Progenitor cell of endocrine pancreas (in vitro differentiated cells): ENCODE measurements around the gene BCAP31. TPM values are rescaled to one million over a fixed set of nuclear protein-coding genes. Genes with fewer than 3 reads are reported as not detected.
A peak's percentile ranks its signal among the peaks of the same experiment; 100 is the strongest.
"Not testable (repeated sequence)": the region's sequence is repeated elsewhere in the genome, so short reads cannot be mapped to it uniquely, and the experiment has no call there.

Source experiments
- DNase-seq: peaks from one replicate; pipeline ENCODE4 v3.0.0; 2021; ENCODE audit warnings: low spot score; ENCODE audit not compliant: unreplicated experiment
- H3K27ac Mint-ChIP-seq: 2 replicates; pipeline ENCODE4 v1.8.0; 2021; ENCODE audit warnings: mild to moderate bottlenecking, moderate library complexity, mixed read lengths
- H3K27me3 Mint-ChIP-seq: 2 replicates; pipeline ENCODE4 v1.8.0; 2021; ENCODE audit warnings: mixed read lengths
- H3K36me3 Mint-ChIP-seq: 2 replicates; pipeline ENCODE4 v1.8.0; 2022; ENCODE audit warnings: mixed read lengths; ENCODE audit not compliant: insufficient read depth
- H3K4me1 Mint-ChIP-seq: 2 replicates; pipeline ENCODE4 v1.8.0; 2021; ENCODE audit warnings: low read depth, mixed read lengths
- H3K4me3 Mint-ChIP-seq: 2 replicates; pipeline ENCODE4 v1.8.0; 2021; ENCODE audit warnings: low read depth, mild to moderate bottlenecking, moderate library complexity, mixed read lengths
- H3K9me3 Mint-ChIP-seq: 2 replicates; pipeline ENCODE4 v1.8.0; 2021; ENCODE audit warnings: low read depth, mixed read lengths
- total RNA-seq: library from RNA; stranded (reverse); gene quantifications from 2 replicates; pipeline ENCODE4 v1.2.1, GENCODE V29; 2021
- TF ChIP-seq, protein P1 (sequence below): fragments of 200-600 bp; sonication (generic); IDR thresholded peaks from one replicate; pipeline ENCODE4 v1.5.0; 2021; ENCODE audit warnings: antibody characterized with exemption, mild to moderate bottlenecking; ENCODE audit not compliant: unreplicated experiment

Gene BCAP31
- total RNA-seq, 1 donor from 2014 or later = 142 TPM

DNA sequence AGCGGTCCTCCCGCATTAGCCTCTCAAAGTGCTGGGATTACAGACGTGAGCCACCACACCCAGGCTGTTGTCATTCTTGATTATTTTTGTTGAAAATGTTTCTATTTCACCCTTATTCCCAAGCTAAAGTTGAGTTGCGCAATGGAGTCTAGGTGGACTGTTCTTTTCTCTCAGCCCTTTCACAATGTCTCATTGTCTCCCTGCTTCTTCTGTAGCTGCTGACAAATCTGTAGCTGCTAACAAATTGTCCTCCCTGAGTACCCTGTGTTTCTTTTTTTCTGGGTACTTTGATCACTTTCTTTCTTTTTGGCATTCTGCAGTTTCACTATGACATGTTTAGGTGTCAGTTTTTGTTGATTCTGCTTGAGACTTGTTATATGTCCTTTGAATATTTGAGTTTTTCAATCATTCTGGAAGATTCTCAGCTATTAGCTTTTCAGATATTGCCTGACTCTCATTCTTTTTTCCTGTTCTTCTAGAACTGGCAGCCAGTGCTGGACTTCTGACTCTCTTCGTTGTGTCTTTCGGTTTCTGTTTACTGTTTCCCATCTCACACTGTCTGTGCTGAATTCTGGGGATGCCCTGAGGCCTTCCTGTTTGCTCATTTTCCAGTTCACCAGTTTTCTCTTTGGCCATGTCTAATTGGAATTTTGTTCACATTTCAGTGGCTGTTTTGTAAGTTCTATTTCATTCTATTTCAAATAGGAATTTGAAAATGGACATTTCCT is 7.1 kb upstream of the BCAP31 start:
- no peak overlapping the region for H3K27ac Mint-ChIP-seq
- TF ChIP-seq, protein P1, sequence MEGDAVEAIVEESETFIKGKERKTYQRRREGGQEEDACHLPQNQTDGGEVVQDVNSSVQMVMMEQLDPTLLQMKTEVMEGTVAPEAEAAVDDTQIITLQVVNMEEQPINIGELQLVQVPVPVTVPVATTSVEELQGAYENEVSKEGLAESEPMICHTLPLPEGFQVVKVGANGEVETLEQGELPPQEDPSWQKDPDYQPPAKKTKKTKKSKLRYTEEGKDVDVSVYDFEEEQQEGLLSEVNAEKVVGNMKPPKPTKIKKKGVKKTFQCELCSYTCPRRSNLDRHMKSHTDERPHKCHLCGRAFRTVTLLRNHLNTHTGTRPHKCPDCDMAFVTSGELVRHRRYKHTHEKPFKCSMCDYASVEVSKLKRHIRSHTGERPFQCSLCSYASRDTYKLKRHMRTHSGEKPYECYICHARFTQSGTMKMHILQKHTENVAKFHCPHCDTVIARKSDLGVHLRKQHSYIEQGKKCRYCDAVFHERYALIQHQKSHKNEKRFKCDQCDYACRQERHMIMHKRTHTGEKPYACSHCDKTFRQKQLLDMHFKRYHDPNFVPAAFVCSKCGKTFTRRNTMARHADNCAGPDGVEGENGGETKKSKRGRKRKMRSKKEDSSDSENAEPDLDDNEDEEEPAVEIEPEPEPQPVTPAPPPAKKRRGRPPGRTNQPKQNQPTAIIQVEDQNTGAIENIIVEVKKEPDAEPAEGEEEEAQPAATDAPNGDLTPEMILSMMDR = no peak
- H3K9me3 Mint-ChIP-seq = peaks cover 18% of the 10 kb centered on the region
- H3K4me1 Mint-ChIP-seq = peaks cover 10% of the 10 kb centered on the region
- peaks cover 16% of the 10 kb centered on the region for H3K36me3 Mint-ChIP-seq
- H3K27me3 Mint-ChIP-seq = no peaks in the 10 kb centered on the region
- DNase-seq = no peak
- no peak overlapping the region for H3K4me3 Mint-ChIP-seq

DNA sequence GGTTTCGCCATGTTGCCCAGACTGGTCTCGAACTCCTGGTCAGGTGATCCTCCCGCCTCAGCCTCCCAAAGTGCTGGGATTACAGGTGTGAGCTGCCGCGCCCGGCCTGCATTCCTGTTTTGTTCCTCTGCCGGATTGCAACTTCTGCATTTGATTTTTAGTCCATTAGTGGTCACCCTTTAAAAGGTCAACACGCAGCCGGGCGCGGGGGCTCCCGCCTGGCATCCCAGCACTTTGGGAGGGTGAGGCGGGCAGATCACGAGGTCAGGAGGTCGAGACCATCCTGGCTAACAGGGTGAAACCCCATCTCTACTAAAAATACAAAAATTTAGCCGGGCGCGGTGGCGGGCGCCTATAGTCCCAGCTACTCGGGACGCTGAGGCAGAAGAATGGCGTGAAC is 5.9 kb upstream of the BCAP31 start:
- not testable (repeated sequence) for H3K27ac Mint-ChIP-seq, H3K27me3 Mint-ChIP-seq, DNase-seq, H3K4me1 Mint-ChIP-seq, H3K4me3 Mint-ChIP-seq
- Mint-ChIP-seq H3K36me3 (peaks cover 16% of the 10 kb centered on the region), H3K9me3 (peaks cover 18% of the 10 kb centered on the region)

DNA sequence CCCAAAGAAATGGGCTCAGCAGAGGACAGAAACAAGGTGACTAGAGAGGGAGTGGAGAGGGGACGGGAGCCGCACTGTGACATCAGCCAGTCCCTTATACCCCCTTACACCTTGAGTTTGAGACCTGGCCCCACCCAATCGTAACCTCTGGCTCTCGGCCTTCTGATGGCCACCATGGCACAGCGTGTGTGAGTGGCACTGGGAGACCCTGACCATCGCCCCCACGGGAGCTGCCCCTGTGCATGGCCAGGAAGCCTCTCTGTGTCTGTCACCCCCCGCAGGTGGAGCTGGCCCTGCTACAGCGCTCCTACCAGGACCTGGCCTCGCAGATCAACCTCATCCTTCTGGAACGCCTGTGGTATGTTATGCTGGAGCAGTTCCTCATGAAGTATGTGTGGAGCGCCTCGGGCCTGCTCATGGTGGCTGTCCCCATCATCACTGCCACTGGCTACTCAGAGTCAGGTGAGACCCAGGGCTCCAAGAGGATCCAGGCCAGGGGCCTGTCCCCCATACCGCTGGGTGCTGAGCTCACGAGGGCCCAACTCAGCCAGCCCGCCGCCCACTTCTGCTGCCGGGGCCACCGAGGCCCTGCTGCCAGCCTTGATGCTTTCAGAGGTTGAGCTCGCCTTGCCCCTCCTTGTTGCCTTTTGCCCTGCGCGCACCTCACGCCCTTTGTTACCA is 4.9 kb upstream of the BCAP31 start:
- peaks cover 13% of the 10 kb centered on the region for H3K9me3 Mint-ChIP-seq
- TF ChIP-seq, protein P1 = no peak
- peaks cover 10% of the 10 kb centered on the region for H3K4me1 Mint-ChIP-seq
- H3K4me3 Mint-ChIP-seq = no peak overlapping the region
- DNase-seq = no peak
- no peaks in the 10 kb centered on the region for H3K27me3 Mint-ChIP-seq
- H3K36me3 Mint-ChIP-seq = peaks cover 10% of the 10 kb centered on the region
- peak overlapping the region; percentile 33 for H3K27ac Mint-ChIP-seq

DNA sequence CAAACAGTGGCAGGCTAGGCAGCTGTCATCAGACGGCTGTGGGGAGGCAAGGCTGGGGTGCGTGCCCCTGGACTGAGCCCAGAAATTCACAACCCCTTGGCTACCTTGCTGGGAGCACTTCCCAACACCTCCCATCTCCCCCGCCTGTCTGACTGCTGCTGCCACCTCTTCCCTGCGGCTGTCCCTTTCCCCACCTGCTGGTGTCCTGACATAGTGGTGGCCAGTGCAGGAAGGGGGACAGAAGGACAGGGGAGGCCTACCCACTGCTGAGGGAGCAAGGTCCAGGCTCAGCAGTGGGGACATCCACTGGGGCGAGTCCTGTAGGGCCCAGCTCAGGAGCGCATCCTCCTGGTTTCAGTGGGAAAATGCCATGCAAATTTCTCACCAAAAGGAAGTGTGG is 3.9 kb upstream of the BCAP31 start:
- Mint-ChIP-seq H3K4me3 (no peak overlapping the region), H3K27ac (no peak overlapping the region), H3K27me3 (no peaks in the 10 kb centered on the region), H3K9me3 (peaks cover 13% of the 10 kb centered on the region), H3K36me3 (peaks cover 10% of the 10 kb centered on the region), H3K4me1 (peaks cover 10% of the 10 kb centered on the region)
- TF ChIP-seq, protein P1 = no peak
- no peak for DNase-seq

DNA sequence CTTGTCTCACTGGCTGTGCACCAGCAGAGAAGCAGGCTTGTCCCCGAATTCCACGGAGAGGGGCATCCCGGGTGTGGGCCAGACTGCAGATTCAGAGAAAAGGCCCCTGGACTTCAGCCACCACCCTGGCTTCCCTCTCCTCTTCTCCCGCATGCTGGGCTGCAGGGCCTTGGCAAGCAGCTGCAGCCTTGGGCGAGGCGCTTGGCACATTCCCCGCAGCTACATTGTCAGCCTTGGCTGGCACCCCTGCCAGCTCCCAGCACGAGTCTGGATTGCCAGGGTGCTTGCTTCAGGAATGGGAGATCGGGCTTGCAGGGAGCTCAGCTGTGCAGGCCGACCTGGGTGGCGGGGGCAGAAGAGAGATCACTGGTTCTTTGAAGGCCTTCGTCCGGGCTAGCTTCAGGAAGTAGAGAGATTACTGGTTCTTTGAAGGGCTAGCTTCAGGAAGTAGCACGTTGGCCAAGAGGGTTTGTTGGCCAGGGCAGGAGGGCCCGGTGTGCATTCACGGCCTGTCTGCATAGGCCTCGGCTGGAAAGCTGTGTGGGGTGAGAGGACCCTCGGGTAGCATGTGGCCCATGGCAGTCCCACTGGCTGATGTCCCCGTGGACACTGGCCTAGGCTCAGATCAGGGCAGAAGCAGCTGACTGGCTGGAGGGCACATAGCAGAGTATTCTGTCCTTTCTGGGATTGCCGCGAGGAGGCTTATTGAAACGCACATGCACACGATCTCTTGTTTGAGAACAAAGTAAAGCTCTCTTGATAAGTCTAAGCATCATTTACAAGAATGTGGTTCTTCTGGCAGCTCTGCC is 3.1 kb upstream of the BCAP31 start:
- DNase-seq = no peak
- Mint-ChIP-seq H3K4me1 (peaks cover 15% of the 10 kb centered on the region), H3K9me3 (peaks cover 13% of the 10 kb centered on the region), H3K36me3 (peaks cover 10% of the 10 kb centered on the region), H3K27ac (peak overlapping the region; percentile 62), H3K4me3 (peak overlapping the region; percentile 44), H3K27me3 (no peaks in the 10 kb centered on the region)
- TF ChIP-seq, protein P1 = no peak
